SU-DHL-6 (cell line): ENCODE data around the gene FXYD2.

Experiments used
- EZH2phosphoT487 ChIP-seq: fragments of 200-600 bp; sonication (generic), shearing (Covaris generic); conservative IDR thresholded peaks from 2 replicates; pipeline ENCODE4 v1.6.1; 2018; ENCODE audit warnings: mild to moderate bottlenecking, antibody characterized with exemption, low read length, moderate library complexity, mixed read lengths
- TF ChIP-seq, protein P1 (sequence below): fragments of 200-600 bp; sonication (generic); IDR thresholded peaks from one replicate; pipeline ENCODE4 v1.5.1; 2017; ENCODE audit warnings: antibody characterized with exemption, mild to moderate bottlenecking, low read length, moderate library complexity; ENCODE audit not compliant: insufficient read depth, poor library complexity, severe bottlenecking

DNA sequence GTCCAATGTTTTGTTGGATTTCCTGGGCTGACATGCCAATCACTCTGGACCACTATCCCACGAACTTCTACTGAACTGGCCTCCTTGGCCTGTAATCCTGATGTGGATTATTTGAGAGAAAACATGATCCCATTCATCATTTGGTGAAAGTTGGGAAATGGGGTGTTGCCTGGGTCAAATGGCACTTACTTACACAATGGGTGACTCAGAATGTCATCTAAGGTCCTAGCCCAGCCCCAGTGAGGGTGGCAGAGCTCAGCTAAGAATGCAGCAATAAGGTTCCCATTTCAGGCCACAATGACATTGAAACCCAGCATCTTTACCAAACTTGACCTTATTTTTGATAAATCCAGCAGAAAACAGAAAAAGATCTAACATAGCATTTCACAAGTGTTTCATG, 19.5 kb downstream of the FXYD2 start:
- TF ChIP-seq, protein P1, sequence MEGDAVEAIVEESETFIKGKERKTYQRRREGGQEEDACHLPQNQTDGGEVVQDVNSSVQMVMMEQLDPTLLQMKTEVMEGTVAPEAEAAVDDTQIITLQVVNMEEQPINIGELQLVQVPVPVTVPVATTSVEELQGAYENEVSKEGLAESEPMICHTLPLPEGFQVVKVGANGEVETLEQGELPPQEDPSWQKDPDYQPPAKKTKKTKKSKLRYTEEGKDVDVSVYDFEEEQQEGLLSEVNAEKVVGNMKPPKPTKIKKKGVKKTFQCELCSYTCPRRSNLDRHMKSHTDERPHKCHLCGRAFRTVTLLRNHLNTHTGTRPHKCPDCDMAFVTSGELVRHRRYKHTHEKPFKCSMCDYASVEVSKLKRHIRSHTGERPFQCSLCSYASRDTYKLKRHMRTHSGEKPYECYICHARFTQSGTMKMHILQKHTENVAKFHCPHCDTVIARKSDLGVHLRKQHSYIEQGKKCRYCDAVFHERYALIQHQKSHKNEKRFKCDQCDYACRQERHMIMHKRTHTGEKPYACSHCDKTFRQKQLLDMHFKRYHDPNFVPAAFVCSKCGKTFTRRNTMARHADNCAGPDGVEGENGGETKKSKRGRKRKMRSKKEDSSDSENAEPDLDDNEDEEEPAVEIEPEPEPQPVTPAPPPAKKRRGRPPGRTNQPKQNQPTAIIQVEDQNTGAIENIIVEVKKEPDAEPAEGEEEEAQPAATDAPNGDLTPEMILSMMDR, result no peak
- TF ChIP-seq EZH2phosphoT487, result no peak
